Neural cell (in vitro differentiated cells): Measurements from ENCODE around the gene PSMG4. TPM values are rescaled to one million over a fixed set of nuclear protein-coding genes. Genes with fewer than 3 reads are reported as not detected.

Source experiments
- H2AFZ ChIP-seq: fragments of 200-600, 300-800 bp; sonication (generic), shearing (Covaris generic); 2 replicates; pipeline ENCODE4 v1.6.0; 2014; ENCODE audit warnings: low read depth, mild to moderate bottlenecking, antibody characterized with exemption, low read length, moderate library complexity
- H3F3A ChIP-seq: fragments of 200-600 bp; shearing (Covaris generic); 2 replicates; pipeline ENCODE4 v1.6.1; 2016; ENCODE audit warnings: mild to moderate bottlenecking, moderate library complexity, mixed read lengths, antibody characterized with exemption, low read length; ENCODE audit not compliant: insufficient read depth, poor library complexity, severe bottlenecking
- H3K27ac ChIP-seq: fragments of 200-600, 300-800 bp; sonication (generic), shearing (Covaris generic); 2 replicates; pipeline ENCODE4 v1.5.1; 2014; ENCODE audit warnings: mild to moderate bottlenecking, low read length, moderate library complexity
- H3K27me3 ChIP-seq: fragments of 300-800, 200-600 bp; sonication (generic), shearing (Covaris generic); 2 replicates; pipeline ENCODE4 v1.6.0; 2014; ENCODE audit warnings: mild to moderate bottlenecking, low read depth, low read length, moderate library complexity; ENCODE audit not compliant: insufficient read depth
- H3K36me3 ChIP-seq: fragments of 300-800, 200-600 bp; sonication (generic), shearing (Covaris generic); 2 replicates; pipeline ENCODE4 v1.5.1; 2014; ENCODE audit warnings: mild to moderate bottlenecking, antibody characterized with exemption, low read length, moderate library complexity; ENCODE audit not compliant: insufficient read depth
- H3K4me2 ChIP-seq: fragments of 300-800, 200-600 bp; sonication (generic), shearing (Covaris generic); 2 replicates; pipeline ENCODE4 v1.6.0; 2014; ENCODE audit warnings: mild to moderate bottlenecking, low read length
- H3K4me3 ChIP-seq: fragments of 300-800, 200-600 bp; sonication (generic), shearing (Covaris generic); 2 replicates; pipeline ENCODE4 v1.5.1; 2014; ENCODE audit warnings: mild to moderate bottlenecking, low read length, moderate library complexity
- H3K79me2 ChIP-seq: fragments of 200-600 bp; shearing (Covaris generic); replicated peaks from 2 replicates; pipeline ENCODE4 v1.6.0; 2014; ENCODE audit warnings: mild to moderate bottlenecking, low read length, moderate library complexity; ENCODE audit not compliant: insufficient read depth
- H3K9ac ChIP-seq: fragments of 300-800, 200-600 bp; sonication (generic), shearing (Covaris generic); 2 replicates; pipeline ENCODE4 v1.6.1; 2016; ENCODE audit warnings: mild to moderate bottlenecking, low read length, mixed read lengths
- H3K9me2 ChIP-seq: fragments of 200-600 bp; shearing (Covaris generic); 2 replicates; pipeline ENCODE4 v1.6.1; 2016; ENCODE audit warnings: mild to moderate bottlenecking, low read length, mixed read lengths; ENCODE audit not compliant: insufficient read depth
- H3K9me3 ChIP-seq: fragments of 200-600, 300-800 bp; sonication (generic), shearing (Covaris generic); 2 replicates; pipeline ENCODE4 v1.6.1; 2016; ENCODE audit warnings: mild to moderate bottlenecking, mixed run types, low read length, moderate library complexity, mixed read lengths
- H4K20me1 ChIP-seq: fragments of 200-600 bp; shearing (Covaris generic); 2 replicates; pipeline ENCODE4 v1.6.1; 2016; ENCODE audit warnings: mild to moderate bottlenecking, mixed run types; ENCODE audit not compliant: insufficient read depth
- EP300 ChIP-seq: fragments of 450-650 bp; conservative IDR thresholded peaks from 2 replicates; pipeline ENCODE4 v1.6.1; 2014; ENCODE audit warnings: antibody characterized with exemption, mild to moderate bottlenecking, moderate library complexity; ENCODE audit not compliant: poor library complexity, severe bottlenecking
- EZH2 ChIP-seq: fragments of 200-600, 300-800 bp; shearing (Covaris generic), sonication (generic); IDR thresholded peaks from 2 replicates; pipeline ENCODE4 v1.6.1; 2014; ENCODE audit warnings: antibody characterized with exemption, low read length, borderline replicate concordance, mild to moderate bottlenecking; ENCODE audit not compliant: insufficient read depth, poor library complexity, severe bottlenecking
- MXI1 ChIP-seq: fragments of 450-650 bp; conservative IDR thresholded peaks from 2 replicates; pipeline ENCODE4 v1.6.1; 2014; ENCODE audit warnings: antibody characterized with exemption, mild to moderate bottlenecking; ENCODE audit not compliant: poor library complexity, severe bottlenecking
- POLR2AphosphoS5 ChIP-seq: IDR thresholded peaks from 2 replicates; pipeline ENCODE4 v1.6.1; 2012
- RAD21 ChIP-seq: fragments of 450-650 bp; conservative IDR thresholded peaks from 2 replicates; pipeline ENCODE4 v1.6.1; 2014; ENCODE audit warnings: antibody characterized with exemption, mild to moderate bottlenecking, moderate library complexity
- SMC3 ChIP-seq: fragments of 450-650 bp; conservative IDR thresholded peaks from 2 replicates; pipeline ENCODE4 v1.6.1; 2014; ENCODE audit warnings: antibody characterized with exemption, mild to moderate bottlenecking, moderate library complexity; ENCODE audit not compliant: poor library complexity
- TAF1 ChIP-seq: IDR thresholded peaks from 2 replicates; pipeline ENCODE4 v1.6.1; 2012; ENCODE audit warnings: low read depth
- polyA plus RNA-seq: library from polyadenylated mRNA; depleted of rRNA; stranded (reverse); fragments of >200 nt; gene quantifications from 2 replicates; pipeline ENCODE4 v1.2.3, GENCODE V29; 2014
- TF ChIP-seq, protein P1 (sequence below): IDR thresholded peaks from 2 replicates; pipeline ENCODE4 v1.6.1; 2012; ENCODE audit warnings: borderline replicate concordance
- TF ChIP-seq, protein P2 (sequence below): fragments of 450-650 bp; IDR thresholded peaks from 2 replicates; pipeline ENCODE4 v1.5.1; 2014; ENCODE audit warnings: antibody characterized with exemption, mild to moderate bottlenecking, moderate library complexity; ENCODE audit not compliant: poor library complexity, severe bottlenecking

Gene PSMG4
- polyA plus RNA-seq, 1 donor from 2014 or later = 52.0 TPM

DNA sequence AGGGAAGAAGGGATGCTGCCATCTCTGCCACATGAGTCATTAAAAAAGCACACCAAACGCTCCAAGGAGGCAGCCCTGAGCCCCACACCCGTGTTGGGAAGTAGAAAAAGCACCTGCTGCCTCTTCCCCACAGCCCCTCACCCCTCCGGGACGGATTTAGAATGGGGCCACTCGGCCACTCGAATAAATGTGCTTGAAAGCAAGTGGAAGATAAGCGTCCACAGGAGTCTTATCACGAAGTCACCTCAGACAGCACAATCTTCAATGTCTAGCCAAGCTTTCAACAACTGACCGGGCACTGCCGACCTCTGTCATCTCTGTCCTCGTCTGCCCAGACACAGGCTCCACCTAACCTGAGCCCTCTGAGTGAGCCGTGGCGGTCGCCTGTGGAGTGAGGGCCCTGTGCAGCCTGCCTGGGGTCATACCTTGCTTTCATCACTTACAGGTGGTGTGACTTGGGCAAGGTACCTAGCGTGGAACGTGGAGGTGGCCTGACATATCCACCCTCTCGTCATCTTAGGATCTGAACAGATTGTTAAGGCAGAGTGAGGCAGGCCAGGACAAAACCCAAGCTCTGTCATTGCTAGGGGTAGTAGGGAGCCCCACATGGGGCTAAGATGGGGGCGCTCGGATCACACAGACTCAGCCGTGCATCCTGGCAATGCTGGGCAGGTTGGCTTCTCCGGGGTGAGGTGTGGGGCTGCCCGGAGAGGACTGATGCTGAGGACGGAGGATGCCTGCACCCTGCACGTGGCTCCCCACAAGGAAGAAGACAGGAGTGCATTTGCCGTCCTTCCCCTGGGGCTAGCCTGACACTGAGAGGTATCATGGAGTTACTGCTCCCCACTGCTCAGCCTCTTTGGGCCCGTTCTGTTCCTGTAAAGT lies 34.8 kb downstream of the PSMG4 start:
- H3K9me2 ChIP-seq = no peaks in the 10 kb centered on the region
- no peaks in the 10 kb centered on the region for H3F3A ChIP-seq
- H3K27ac ChIP-seq = no peak overlapping the region
- no peaks in the 10 kb centered on the region for H3K27me3 ChIP-seq
- H3K36me3 ChIP-seq = no peaks in the 10 kb centered on the region
- no peak overlapping the region for H3K4me3 ChIP-seq
- no peaks in the 10 kb centered on the region for H3K79me2 ChIP-seq
- H3K4me2 ChIP-seq = no peak overlapping the region
- no peaks in the 10 kb centered on the region for H3K9me3 ChIP-seq
- no peak overlapping the region for H2AFZ ChIP-seq
- TF ChIP-seq RAD21 (no peak), MXI1 (no peak), EP300 (no peak), SMC3 (no peak), TAF1 (no peak), POLR2AphosphoS5 (no peak), EZH2 (no peak)
- TF ChIP-seq, protein P1, sequence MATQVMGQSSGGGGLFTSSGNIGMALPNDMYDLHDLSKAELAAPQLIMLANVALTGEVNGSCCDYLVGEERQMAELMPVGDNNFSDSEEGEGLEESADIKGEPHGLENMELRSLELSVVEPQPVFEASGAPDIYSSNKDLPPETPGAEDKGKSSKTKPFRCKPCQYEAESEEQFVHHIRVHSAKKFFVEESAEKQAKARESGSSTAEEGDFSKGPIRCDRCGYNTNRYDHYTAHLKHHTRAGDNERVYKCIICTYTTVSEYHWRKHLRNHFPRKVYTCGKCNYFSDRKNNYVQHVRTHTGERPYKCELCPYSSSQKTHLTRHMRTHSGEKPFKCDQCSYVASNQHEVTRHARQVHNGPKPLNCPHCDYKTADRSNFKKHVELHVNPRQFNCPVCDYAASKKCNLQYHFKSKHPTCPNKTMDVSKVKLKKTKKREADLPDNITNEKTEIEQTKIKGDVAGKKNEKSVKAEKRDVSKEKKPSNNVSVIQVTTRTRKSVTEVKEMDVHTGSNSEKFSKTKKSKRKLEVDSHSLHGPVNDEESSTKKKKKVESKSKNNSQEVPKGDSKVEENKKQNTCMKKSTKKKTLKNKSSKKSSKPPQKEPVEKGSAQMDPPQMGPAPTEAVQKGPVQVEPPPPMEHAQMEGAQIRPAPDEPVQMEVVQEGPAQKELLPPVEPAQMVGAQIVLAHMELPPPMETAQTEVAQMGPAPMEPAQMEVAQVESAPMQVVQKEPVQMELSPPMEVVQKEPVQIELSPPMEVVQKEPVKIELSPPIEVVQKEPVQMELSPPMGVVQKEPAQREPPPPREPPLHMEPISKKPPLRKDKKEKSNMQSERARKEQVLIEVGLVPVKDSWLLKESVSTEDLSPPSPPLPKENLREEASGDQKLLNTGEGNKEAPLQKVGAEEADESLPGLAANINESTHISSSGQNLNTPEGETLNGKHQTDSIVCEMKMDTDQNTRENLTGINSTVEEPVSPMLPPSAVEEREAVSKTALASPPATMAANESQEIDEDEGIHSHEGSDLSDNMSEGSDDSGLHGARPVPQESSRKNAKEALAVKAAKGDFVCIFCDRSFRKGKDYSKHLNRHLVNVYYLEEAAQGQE = no peak
- TF ChIP-seq, protein P2, sequence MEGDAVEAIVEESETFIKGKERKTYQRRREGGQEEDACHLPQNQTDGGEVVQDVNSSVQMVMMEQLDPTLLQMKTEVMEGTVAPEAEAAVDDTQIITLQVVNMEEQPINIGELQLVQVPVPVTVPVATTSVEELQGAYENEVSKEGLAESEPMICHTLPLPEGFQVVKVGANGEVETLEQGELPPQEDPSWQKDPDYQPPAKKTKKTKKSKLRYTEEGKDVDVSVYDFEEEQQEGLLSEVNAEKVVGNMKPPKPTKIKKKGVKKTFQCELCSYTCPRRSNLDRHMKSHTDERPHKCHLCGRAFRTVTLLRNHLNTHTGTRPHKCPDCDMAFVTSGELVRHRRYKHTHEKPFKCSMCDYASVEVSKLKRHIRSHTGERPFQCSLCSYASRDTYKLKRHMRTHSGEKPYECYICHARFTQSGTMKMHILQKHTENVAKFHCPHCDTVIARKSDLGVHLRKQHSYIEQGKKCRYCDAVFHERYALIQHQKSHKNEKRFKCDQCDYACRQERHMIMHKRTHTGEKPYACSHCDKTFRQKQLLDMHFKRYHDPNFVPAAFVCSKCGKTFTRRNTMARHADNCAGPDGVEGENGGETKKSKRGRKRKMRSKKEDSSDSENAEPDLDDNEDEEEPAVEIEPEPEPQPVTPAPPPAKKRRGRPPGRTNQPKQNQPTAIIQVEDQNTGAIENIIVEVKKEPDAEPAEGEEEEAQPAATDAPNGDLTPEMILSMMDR = no peak
- no peak overlapping the region for H3K9ac ChIP-seq
- H4K20me1 ChIP-seq = no peaks in the 10 kb centered on the region

DNA sequence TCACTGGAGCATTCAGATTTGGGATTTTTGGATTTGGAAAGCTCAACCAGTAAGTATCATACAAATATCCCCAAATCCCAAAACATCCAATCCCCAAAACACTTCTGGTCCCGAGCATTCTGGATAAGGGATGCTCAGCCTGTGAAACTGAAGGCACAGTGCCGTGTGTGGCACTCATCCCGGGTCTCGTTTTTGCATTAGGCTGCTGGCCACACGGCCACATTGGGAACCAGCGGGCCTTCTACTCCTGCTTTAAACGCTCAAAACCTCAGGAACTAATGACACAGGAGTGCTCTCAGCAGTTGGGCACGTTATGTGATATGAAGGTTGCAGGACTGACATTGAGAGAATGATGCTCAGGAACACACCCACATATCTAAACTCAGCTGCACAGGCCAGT lies 35.6 kb downstream of the PSMG4 start:
- Histone ChIP-seq H3K36me3 (no peaks in the 10 kb centered on the region), H3F3A (no peaks in the 10 kb centered on the region), H3K9me2 (no peaks in the 10 kb centered on the region), H4K20me1 (no peaks in the 10 kb centered on the region), H3K27ac (no peak overlapping the region), H3K4me2 (no peak overlapping the region), H3K4me3 (no peak overlapping the region), H3K27me3 (no peaks in the 10 kb centered on the region), H3K9ac (no peak overlapping the region), H3K79me2 (no peaks in the 10 kb centered on the region), H3K9me3 (no peaks in the 10 kb centered on the region), H2AFZ (no peak overlapping the region)
- TF ChIP-seq TAF1 (no peak), SMC3 (no peak), RAD21 (no peak), MXI1 (no peak), EP300 (no peak), EZH2 (no peak), POLR2AphosphoS5 (no peak)
- TF ChIP-seq, protein P2 = no peak
- TF ChIP-seq, protein P1 = no peak
